Limb (tissue), 2 donors: ENCODE data around the gene ARMC5.
A peak's percentile ranks its signal among the peaks of the same experiment; 100 is the strongest.
"Not testable (repeated sequence)": the region's sequence is repeated elsewhere in the genome, so short reads cannot be mapped to it uniquely, and the experiment has no call there.

ENCODE experiments used
- DNase-seq, 2 donors: peaks; one replicate each; pipeline ENCODE4 v3.0.0-alpha.2; 2016; ENCODE audit errors: extremely low spot score in 2 of 2

ARMC5 gene

DNA sequence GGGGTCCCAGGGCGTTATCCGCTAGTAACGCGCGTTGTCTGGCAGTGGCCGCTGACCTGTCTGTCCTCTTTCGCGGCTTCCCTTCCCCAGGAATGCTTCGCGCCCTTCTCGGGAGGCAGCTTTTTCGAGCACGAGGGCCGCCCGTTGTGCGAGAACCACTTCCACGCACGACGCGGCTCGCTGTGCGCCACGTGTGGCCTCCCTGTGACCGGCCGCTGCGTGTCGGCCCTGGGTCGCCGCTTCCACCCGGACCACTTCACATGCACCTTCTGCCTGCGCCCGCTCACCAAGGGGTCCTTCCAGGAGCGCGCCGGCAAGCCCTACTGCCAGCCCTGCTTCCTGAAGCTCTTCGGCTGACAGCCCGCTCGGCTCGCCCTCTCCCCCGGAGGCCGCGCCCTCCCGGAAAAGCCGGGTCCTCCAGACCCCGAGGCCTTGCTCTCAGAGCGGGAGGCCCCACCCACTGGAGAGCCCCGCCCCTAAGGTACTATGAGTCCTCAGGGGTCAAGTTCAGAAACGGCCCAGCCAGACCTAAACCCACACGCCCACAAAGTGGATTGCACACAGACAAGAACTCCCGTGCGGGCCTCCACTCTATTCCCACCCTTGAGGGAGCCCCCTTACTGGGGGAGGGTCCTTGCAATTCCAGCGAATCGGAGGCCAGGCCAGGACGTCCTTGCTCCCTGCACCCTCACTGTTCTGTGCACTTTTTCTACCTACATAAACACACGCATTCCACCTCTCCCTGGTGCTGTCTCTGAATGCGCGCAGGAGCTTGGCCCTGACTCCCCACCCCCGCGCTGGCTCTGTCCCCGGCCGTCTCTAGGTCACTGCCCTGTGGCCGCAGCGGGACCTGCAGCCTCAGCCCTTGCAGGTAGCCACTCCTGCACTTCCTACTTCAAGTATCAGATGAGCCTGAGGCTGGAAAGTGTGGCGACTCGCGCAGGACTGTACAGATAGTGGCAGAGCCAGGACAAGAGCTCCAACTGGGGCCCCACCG is 18.2 kb downstream of the ARMC5 start:
- peak in 1 of 2 donors; percentile 63 for DNase-seq

DNA sequence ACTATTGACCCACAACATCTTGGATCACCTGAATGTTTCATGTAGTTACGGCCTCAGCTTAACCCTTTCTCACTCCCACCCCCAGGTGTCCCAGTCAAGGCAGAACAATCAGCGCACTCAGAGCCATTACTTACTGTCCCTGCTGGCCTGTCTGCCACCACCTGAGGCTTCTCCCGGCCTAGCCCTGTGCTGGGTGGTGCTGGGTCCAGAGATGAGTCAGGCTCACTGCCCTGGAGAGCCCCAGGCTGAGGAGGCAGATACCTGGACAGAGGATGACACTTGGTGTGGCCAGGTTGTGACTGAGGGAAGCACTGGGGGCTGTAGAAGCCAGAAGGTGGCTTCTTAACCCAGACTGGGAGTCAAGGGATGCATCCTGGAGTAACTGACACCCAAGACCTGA is 19.7 kb downstream of the ARMC5 start:
- no peak for DNase-seq

DNA sequence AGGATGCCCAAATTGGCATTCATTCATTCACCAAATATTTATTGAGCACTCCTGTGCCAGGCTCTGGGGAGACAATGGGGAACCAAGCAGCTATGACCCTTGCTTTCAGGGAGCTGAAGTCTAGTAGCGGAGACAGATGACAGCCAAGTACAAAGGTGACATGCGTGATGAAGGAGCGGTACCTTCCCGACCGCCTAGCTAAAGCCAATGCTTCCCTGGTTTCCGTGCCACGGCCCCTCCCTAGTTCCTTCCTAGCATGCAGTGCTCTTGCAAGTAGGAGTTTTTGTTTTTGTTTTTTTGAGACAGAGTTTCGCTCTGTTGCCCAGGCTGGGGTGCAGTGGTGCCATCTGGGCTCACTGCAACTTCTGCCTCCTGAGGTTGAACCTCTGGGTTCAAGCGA is 20.4 kb downstream of the ARMC5 start:
- DNase-seq, result no peak

DNA sequence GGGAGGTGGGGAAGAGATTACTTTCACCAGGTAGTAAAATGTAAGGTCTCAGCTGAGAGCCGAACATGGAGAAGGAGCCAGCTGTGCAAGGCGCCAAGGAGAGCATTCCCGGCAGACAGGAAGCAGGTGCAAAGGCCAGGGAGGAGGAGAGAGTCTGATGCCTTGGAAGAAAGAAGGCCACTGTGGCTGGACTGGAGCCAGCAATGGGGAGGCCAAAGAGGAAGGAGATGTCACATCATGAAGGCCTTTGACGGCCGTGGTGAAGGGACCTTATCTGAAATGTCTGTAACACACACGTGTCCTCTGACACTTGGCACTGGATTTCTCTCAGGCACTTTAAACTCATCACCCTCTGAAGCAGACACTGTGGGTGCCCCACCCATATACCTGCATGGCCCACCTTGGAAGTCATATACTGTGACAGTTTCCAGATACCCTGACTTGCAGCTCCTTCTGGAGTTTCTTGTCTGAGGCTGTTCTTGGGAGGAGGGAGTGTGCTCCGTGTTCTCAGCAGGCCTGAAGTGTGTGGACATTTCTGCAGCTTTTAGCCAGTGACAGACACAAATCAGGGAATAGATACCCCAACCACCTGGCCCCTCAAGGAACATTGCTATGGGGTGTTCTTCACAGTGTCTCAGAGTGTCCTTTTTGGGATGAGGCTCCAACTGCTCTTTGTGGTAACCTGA is 21.7 kb downstream of the ARMC5 start:
- no peak for DNase-seq

DNA sequence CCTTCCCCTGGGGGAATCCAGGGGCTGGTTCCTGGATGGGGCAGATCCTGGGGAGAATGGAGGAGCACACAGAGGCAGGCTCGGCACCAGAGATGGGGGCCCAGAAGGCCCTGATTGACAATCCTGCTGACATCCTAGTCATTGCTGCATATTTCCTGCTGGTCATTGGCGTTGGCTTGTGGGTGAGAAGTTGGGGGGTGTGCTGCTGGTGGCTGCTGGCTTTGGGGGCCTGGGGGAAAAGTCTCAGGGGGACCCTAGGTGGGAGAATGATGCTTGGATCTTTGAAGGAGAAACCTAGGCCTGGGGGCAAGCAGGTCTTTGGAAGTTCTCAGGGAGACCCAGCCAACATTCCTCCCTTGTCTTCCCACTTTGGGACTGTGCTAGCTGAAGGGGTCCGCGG is 23.8 kb downstream of the ARMC5 start, which contains the start of gene SLC5A2:
Gene SLC5A2, plus strand, starts transcription at position 43 of the 400 bp plus-strand sequence. Its CDS starts 14 bp downstream, at position 57.
- no peak for DNase-seq

DNA sequence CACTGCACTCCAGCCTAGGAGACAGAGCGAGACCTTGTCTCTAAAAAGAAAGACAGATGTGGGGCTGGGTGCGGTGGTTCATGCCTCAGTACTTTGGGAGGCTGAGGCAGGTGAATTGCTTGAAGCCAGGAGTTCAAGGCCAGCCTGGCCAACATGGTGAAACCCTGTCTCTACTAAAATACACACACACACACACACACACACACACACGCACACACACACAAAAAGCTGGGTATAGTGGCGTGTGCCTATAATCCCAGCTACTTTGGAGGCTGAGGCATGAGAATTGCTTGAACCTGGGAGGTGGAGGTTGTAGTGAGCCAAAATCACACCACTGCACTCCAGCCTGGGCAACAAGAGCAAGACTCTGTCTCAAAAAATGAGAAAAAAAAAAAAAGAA is 24.7 kb downstream of the ARMC5 start:
- DNase-seq, result not testable (repeated sequence)

DNA sequence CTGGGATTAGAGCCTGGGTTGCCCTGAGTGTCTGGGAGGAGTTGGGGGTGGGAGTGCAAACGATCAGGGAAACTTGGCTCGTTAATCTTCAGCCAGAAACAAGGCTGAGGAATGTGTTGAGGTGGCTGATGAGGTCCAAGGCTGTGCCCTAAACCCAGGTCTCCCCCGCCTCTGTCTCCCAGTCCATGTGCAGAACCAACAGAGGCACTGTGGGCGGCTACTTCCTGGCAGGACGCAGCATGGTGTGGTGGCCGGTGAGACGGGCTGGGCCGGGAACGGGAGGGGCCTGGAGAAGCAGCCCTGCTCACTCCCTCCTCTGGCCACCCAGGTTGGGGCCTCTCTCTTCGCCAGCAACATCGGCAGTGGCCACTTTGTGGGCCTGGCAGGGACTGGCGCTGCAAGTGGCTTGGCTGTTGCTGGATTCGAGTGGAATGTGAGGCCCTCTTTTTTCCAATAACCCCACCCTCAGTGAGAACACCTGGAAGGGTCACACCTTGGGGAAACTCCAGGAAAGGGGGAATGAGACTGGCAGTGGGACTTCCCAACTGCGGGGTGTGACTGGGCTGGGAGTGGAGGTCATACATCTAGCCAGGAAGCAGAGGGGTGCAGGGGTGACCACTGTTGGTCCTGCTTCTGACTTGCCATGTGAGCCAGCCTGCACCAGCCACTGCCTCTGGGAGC is 25.3 kb downstream of the ARMC5 start:
- DNase-seq, result no peak

DNA sequence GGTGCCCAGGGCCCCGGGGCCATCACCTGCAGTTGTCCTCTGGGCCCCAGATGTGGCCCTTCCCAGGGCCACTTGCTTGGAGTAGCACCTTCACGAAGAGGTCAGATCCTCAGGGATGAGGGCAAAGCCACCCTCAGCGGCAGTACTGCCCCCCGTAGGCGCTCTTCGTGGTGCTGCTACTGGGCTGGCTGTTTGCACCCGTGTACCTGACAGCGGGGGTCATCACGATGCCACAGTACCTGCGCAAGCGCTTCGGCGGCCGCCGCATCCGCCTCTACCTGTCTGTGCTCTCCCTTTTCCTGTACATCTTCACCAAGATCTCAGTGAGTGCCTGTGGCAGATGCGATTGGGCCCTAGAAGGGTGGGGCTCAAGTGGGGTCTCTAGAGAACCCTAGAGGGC is 26.3 kb downstream of the ARMC5 start:
- DNase-seq, result no peak

DNA sequence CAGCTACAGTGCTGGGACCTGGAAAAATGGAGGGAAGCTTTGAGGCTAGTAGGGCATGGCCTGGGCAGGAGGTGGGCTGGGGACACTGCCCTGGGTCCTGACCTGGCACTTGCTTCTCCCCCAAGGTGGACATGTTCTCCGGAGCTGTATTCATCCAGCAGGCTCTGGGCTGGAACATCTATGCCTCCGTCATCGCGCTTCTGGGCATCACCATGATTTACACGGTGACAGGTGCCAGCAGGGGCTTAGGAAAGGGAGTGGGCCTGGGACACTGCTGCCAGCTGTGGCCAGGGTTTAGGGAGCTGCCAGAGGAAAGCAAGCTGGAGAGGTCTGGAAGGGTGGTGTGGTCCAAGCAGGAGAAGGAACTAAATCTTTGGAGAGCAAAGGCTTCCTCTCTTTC is 26.7 kb downstream of the ARMC5 start:
- peak in 1 of 2 donors; percentile 51 for DNase-seq

DNA sequence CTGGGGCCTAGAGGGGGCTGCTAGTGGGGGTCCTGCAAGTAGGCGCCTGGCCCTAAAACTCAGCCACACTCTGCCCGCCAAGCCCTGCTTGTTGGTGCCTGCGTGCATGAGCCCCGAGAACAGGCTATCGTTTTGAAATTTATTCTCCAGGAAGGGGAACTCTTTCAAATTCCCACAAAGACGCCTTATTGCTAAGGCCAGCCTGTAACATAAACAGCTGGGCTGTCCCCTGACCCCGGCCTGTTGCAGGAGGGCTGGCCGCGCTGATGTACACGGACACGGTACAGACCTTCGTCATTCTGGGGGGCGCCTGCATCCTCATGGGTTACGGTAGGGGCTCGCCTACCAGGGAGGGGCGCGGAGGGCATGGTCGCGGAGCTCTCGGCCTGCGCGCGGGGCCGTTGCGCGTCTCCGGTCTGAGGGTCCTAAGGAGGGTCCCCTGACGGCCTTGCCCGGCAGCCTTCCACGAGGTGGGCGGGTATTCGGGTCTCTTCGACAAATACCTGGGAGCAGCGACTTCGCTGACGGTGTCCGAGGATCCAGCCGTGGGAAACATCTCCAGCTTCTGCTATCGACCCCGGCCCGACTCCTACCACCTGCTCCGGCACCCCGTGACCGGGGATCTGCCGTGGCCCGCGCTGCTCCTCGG is 27.9 kb downstream of the ARMC5 start:
- no peak for DNase-seq

DNA sequence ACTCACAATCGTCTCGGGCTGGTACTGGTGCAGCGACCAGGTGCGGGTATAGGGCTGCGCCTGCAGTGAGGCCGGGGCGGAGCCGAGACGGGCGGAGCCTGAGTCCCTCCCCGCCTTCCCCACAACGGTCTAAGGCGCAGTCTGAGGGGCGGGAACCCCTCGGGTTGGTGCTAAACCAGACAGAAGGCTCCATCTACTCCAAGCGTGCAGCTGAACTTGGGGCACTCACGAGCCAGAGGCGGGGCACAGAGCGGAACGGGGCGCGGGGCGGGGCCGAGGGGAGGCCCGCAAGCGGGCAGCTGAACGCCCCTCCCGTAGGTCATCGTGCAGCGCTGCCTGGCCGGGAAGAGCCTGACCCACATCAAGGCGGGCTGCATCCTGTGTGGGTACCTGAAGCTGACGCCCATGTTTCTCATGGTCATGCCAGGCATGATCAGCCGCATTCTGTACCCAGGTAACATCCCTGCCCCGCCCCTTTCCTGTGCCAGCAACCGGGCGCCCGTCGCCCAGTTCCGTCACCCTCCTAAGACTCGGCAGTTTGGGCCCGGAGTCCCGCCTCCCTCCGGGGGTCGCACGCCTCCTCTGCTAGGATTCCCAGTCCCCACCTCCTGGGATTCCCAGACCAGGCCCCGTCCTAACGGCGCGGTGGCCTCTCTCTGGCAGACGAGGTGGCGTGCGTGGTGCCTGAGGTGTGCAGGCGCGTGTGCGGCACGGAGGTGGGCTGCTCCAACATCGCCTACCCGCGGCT is 28.6 kb downstream of the ARMC5 start:
- DNase-seq, result peak in 1 of 2 donors; percentile 70

DNA sequence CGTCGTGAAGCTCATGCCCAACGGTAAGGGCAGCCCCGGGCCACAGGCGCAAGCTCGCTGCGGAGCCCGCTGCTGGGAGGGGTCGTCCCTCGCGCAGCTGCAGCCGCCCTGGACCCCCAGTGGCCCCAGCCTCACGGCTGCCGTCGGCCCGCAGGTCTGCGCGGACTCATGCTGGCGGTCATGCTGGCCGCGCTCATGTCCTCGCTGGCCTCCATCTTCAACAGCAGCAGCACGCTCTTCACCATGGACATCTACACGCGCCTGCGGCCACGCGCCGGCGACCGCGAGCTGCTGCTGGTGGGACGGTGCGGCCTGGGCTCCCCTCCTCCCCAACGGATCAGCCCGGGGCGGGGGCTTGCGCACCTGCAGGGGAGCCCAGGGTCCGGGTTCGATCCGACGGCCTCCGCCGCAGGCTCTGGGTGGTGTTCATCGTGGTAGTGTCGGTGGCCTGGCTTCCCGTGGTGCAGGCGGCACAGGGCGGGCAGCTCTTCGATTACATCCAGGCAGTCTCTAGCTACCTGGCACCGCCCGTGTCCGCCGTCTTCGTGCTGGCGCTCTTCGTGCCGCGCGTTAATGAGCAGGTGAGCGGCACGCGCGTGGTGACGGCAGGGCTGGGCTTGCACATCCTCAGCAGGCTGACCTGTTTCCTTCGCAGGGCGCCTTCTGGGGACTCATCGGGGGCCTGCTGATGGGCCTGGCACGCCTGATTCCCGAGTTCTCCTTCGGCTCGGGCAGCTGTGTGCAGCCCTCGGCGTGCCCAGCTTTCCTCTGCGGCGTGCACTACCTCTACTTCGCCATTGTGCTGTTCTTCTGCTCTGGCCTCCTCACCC is 29.4 kb downstream of the ARMC5 start:
- no peak for DNase-seq

DNA sequence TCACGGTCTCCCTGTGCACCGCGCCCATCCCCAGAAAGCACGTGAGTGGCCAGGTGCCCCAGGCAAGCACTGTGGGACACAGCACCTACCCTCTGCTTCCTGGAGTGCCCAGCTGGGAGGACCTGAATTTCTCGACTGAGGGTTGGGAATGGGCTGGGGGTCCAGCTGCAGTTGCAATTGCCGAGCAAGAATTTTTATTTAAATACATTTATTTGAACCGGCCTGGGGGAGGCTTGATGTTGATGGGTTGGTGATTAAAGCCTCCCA is 29.9 kb downstream of the ARMC5 start:
- no peak for DNase-seq

DNA sequence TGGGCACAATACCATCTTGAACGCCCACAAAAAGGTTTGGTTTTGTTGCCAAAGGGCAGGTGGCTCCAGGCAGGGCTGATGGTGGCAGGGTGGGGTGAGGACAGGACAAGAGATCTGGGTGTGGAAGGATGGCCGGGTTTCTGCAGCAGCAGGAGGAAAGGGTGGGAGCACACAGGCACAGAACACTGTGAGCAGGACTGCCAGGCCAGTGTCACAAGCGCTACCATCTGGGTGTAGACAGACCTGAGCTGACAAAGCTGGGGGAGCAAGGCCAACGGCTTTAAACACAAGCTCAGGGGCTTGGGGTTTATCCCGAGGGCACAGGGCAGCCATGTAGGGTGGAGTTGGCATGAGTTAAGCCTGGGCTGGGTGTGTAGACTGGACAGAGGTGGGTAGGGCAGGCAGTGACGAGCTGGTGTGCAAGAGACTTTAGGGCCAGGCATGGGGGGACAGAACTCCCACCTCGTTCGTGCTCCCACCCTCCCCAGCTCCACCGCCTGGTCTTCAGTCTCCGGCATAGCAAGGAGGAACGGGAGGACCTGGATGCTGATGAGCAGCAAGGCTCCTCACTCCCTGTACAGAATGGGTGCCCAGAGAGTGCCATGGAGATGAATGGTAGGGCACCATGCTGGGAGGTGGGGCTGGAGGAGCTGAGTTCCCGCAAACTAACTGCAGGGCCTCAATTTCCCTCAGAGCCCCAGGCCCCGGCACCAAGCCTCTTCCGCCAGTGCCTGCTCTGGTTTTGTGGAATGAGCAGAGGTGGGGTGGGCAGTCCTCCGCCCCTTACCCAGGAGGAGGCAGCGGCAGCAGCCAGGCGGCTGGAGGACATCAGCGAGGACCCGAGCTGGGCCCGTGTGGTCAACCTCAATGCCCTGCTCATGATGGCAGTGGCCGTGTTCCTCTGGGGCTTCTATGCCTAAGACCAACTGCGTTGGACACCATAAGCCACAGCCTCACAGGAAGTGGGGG is 30.6 kb downstream of the ARMC5 start:
- DNase-seq, result no peak

DNA sequence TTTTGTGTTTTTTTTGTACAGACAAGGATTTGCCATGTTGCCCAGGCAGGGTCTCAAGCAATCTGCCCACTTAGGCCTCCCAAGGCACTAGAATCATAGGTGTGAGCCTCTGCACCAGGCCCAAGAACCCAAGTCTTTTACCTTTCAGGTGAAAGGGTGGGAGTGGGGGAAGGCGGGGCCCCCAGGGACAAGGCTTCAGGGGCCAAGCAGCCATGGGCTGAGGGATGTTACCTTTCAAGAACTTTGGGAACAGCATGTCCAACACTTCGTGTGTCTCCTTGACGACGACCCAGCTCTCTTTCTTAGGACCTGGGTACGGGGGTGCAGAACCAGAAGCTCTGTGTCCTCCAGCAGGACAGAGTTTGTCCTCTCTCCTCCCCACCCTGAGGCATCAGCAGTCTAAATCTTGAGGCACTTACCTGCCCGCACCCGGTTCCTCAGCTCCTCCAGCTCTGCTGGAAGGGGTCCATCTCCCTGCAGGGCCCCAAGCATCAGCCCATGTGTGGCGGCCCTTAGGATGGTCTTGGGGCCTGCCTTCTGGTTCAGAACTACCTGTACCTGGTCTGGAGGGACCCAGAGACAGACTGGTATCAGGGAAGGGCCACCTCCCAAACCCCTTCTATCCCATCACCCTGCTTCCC is 32.6 kb downstream of the ARMC5 start:
- DNase-seq, result no peak

DNA sequence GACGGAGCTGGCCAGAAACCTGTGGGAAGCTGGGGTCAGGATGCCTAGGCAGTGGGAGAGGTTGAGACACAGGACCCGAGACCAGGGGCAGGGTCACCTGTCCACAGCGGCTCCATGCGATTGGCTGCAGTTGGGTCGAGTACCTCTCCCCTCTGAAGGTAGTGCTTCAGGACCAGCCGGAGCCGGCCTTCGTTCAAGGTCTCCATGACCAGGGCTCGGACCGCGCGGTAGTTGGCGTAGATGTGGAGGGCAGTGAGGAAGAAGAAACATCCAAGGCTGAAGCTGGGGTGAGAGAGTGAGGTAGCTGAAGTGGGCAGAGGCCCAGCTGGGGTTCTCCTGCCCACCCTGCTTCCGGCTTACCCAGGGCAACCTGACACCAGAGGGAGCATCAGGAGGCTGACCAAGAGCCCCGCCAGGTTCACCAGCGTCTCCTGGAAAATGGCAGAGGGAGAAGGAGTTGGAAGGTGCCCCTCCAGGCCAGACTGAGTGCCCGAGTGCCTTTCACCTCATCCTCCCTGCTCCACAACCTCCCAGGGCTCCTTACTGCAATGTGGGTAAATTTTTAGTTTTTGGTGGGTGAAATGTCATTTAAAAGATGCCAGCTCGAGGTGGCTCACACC is 34.3 kb downstream of the ARMC5 start:
- no peak for DNase-seq

DNA sequence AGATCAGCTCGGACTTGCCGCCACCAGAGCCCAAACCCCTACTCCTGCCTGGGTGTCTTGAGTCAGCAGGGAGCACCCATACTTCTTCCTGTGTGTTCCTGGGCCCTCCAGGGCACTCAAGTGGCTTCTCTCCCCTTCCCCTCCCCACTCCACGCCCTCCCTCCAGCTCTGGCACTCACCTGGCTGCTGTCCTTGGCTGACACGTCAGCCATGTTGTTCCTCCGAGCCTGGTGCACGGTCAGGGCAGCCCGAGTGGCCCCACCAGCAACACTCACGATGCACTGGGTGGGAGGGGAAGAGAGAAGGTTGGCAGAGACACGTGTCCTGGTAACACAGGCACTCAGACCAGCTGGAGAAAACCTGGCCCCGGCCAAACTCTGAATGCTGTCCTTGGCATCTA is 37.4 kb downstream of the ARMC5 start:
- no peak for DNase-seq

DNA sequence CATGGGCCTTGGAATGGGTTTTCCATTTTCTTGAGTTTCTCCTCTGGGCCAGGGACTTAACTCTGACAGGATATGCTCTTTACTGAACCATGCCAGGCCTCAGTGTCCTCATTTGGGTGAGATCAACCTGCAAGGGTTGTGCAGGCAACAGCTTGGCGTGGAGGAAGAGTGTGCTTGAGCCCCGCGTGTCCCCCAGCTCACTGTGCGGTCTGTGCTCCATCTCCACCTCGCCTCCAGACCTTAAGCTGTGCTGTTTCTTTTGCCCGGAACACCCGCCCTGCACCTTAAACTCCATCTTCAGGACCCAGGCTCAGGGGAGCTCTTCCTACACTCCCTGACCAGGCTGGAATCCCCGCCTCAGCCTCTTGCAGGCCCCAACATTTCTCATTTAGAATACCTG is 39.2 kb downstream of the ARMC5 start:
- no peak for DNase-seq
